ENCODE data around the gene MRPL57. TPM values are rescaled to one million over a fixed set of nuclear protein-coding genes. Genes with fewer than 3 reads are reported as not detected.

MRPL57 gene
- total RNA-seq: 10 to 100 TPM; 19.4 to 32.6 (median 25.1) TPM

DNA sequence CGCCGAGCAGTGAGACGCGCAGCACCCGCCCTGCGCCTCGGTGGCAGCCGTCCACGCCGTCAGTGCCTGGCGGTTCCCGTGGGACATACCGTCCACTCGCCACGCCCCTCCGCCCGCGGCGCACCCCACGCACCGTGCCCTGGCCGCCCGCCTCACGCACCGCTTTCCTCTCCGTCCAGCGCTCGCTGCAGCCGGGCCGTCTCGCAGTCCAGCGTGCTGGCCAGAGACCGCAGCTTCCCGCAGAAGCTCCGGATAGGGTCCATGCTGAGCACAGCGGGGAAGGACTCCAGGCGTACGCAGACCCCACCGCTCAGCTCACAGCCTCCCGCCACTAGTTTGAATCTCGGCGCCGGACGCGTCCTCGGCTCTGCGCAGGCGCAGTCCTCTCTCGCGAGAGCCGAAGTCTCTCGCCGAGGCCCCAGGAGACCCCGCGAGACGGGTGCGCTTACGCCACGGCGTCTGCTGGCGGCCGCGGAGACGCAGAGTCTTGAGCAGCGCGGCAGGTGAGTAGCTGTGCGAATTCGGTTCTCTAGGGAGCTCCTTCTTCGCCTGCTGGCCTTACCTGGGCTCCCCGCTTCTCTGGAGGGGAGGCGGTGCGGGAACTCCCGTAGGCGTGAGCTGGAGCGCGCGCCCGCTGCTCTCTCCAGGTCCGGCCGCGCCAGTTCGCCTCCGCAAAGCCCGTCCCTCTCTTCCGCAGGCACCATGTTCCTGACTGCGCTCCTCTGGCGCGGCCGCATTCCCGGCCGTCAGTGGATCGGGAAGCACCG lies at the start of gene MRPL57, which contains the start of gene SKA3:
TSS of gene MRPL57 (plus strand) at position 444 of the 767 bp plus-strand sequence. CDS start at position 703, 259 bp downstream.
TSS of gene SKA3 (minus strand) at position 338 of the 767 bp plus-strand sequence. CDS start at position 263, 75 bp downstream.
- TF ChIP-seq, protein P1, sequence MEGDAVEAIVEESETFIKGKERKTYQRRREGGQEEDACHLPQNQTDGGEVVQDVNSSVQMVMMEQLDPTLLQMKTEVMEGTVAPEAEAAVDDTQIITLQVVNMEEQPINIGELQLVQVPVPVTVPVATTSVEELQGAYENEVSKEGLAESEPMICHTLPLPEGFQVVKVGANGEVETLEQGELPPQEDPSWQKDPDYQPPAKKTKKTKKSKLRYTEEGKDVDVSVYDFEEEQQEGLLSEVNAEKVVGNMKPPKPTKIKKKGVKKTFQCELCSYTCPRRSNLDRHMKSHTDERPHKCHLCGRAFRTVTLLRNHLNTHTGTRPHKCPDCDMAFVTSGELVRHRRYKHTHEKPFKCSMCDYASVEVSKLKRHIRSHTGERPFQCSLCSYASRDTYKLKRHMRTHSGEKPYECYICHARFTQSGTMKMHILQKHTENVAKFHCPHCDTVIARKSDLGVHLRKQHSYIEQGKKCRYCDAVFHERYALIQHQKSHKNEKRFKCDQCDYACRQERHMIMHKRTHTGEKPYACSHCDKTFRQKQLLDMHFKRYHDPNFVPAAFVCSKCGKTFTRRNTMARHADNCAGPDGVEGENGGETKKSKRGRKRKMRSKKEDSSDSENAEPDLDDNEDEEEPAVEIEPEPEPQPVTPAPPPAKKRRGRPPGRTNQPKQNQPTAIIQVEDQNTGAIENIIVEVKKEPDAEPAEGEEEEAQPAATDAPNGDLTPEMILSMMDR (IDR thresholded peaks at IDR 0.05; ENCODE audit: low read depth): no peak

DNA sequence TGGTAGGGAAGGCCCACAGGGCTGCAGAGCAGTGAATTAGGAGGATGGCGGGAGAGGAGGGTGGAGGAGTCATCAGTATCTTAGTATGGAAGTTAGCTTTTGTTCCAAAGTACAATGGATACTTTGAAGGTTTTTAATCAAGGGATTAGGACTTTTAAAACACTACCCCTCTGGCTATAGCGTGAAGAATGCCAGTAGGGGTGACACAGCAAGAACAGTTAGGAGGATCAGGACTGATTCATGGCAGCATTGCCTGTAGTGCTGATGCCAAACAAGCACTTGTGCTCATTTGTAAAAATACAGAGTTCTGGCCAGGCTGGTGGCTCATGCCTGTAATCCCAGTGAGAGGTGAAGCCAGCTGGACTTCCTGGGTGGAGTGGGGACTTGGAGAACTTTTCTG lies 46.3 kb upstream of the MRPL57 start:
- TF ChIP-seq, protein P1 (IDR thresholded peaks at IDR 0.05; ENCODE audit: low read depth): no peak

DNA sequence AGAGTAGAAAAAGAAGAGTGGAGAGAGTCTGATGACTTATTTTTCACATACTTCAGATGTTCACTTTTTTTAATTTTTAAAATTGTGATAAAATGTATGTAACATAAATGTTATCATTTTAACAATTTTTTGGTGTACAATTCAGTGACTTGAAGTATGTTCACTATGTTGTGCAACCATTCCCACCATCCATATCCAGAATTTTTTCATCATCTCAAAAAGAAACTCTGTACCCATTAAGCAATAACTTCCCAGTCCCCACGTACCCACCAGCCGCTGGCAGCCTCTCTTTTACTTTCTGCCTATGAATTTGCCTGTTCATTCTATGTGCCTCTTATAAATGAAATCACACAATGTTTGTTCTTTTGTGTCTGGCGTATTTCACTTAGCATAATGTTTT lies 43.4 kb upstream of the MRPL57 start:
- TF ChIP-seq, protein P1 (IDR thresholded peaks at IDR 0.05; ENCODE audit: low read depth): no peak

DNA sequence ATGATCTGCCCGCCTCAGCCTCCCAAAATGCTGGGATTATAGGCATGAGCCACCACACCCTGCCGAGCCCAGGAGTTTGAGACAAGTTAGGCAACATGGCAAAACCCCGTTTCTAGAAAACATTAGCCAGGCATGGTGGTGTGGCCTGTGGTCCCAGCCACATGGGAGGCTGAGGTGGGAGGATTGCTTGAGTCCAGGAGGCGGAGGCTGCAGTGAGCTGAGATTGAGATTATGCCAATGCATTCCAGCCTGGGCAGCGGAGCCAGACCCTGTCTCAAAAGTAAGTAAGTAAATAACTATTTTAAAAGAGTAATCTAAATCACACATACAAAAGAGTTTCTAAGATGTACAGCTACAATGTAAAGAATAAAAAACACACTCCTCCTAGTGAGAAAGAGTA lies 42.0 kb upstream of the MRPL57 start:
- TF ChIP-seq, protein P1 (IDR thresholded peaks at IDR 0.05; ENCODE audit: low read depth): no peak

DNA sequence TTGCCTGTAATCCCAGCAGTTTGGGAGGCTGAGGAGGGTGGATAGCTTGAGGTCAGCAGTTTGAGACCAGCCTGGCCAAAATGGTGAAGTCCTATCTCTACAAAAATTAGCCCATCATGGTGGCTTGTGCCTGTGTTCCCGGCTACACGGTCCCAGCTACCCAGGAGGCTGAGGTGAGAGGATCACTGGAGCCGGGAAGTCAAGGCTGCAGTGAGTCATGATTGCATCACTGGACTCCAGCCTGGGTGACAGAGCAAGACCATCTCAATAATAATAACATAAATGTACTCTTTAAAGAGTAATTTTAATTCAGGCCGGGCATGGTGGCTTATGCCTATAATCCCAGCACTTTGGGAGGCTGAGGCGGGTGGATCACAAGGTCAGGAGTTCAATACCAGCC lies 38.8 kb upstream of the MRPL57 start:
- TF ChIP-seq, protein P1 (IDR thresholded peaks at IDR 0.05; ENCODE audit: low read depth): no peak

DNA sequence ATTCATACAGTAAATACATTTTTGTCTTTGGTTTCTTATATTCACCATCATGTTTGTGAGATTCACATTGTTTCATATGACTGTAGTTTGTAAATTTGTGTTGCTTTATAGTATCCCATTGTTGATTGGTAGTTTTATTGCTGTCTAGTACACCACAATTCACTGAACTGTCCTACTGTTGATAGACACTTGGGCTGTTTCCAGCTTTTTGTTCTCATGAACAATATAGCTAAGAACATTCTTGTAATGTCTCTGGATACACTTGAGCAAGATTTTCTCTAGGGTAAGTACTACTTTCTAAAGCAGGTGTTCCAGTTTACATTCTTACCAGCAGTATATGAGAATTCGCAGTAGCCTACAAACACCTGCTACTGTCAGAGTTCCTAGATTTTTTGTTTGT lies 37.9 kb upstream of the MRPL57 start:
- TF ChIP-seq, protein P1 (IDR thresholded peaks at IDR 0.05; ENCODE audit: low read depth): no peak

DNA sequence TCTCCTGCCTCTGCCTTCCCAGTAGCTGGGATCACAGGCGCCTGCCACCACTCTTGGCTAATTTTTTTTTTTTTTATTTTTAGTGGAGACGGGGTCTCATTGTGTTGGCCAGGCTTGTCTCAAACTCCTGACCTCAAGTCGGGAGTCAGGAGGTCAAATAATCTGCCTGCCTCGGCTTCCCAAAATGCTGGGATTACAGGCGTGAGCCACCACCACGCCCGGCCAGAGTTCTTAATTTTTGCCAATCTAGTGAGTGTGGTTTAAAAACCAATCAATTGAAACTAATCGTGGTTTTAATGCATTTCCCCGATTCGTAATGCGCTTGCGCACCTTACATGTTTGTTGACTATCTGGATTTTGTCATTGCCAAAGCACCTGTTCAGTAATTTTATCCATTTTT lies 37.1 kb upstream of the MRPL57 start:
- TF ChIP-seq, protein P1 (IDR thresholded peaks at IDR 0.05; ENCODE audit: low read depth): no peak

Data from subcutaneous adipose tissue (tissue), 4 donors.